Spleen (tissue), 7 donors: Measurements from ENCODE around the gene S1PR3.

Source experiments
- POLR2A ChIP-seq, 3 donors: fragments of 450-650 bp; IDR thresholded peaks; one replicate each; pipeline ENCODE4 v1.5.1; 2017; ENCODE audit warnings: antibody characterized with exemption in 3 of 3, mild to moderate bottlenecking in 1 of 3
- POLR2AphosphoS5 ChIP-seq, 3 donors: sonication (generic); formaldehyde crosslinking; IDR thresholded peaks; one replicate each; pipeline ENCODE4 v1.5.1; 2017; ENCODE audit warnings: antibody characterized with exemption in 3 of 3
- TF ChIP-seq, protein P1 (sequence below), 11 experiments: fragments of 200-600 bp in 7 of 11; fragments of 450-650 bp in 4 of 11; sonication (generic) in 4 of 11; IDR thresholded peaks in 8 of 11; conservative IDR thresholded peaks in 3 of 11; 1 replicate in 7 of 11; 2 replicates in 4 of 11; pipeline versions ENCODE4 v1.4.0 to v1.8.0; 2016 to 2021; ENCODE audit warnings: antibody characterized with exemption in 11 of 11, inconsistent platforms in 4 of 11, mild to moderate bottlenecking in 1 of 11
- donor health status: DM: no; HTN: no; CAD: no; lungs with moderate emphysema.
- donor health status: DM: no; HTN: no; CAD: no.
- donor health status: DM: no; HTN: no; CAD: no.

DNA sequence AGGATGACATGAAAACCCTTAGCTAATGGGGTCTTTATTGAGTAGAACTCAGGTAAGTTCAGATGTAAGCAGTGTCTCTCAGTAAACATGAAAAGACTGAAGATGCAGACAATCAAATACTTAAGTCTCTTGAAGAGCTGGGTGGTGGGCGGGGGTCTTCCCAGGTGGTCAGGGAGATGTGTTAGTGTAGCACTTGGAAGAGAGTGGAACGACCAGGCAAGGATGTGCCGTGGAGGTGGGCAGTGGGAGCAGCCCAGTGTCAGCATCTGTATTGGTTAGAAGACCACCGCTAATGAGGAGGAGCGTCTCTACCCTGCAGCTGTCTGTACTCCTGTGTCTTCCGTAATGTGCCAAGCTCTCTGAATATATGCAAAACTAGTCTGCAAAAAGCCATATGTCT, 4.4 kb downstream of the S1PR3 start:
- TF ChIP-seq, protein P1, sequence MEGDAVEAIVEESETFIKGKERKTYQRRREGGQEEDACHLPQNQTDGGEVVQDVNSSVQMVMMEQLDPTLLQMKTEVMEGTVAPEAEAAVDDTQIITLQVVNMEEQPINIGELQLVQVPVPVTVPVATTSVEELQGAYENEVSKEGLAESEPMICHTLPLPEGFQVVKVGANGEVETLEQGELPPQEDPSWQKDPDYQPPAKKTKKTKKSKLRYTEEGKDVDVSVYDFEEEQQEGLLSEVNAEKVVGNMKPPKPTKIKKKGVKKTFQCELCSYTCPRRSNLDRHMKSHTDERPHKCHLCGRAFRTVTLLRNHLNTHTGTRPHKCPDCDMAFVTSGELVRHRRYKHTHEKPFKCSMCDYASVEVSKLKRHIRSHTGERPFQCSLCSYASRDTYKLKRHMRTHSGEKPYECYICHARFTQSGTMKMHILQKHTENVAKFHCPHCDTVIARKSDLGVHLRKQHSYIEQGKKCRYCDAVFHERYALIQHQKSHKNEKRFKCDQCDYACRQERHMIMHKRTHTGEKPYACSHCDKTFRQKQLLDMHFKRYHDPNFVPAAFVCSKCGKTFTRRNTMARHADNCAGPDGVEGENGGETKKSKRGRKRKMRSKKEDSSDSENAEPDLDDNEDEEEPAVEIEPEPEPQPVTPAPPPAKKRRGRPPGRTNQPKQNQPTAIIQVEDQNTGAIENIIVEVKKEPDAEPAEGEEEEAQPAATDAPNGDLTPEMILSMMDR (IDR thresholded peaks at IDR 0.05 in 8 of 11, conservative IDR thresholded peaks at IDR 0.05 in 3 of 11), result no peak
- TF ChIP-seq POLR2AphosphoS5 (IDR thresholded peaks at IDR 0.05), result no peak
- TF ChIP-seq POLR2A (IDR thresholded peaks at IDR 0.05), result no peak
